SK-N-SH treated with all-trans-retinoic acid at 6 μM for 48 hours (cell line): ENCODE data around the gene KDM4C.

Source experiments
- ISL1 ChIP-seq: fragments of 250-450 bp; sonication (Bioruptor Pico); IDR thresholded peaks from 2 replicates; pipeline ENCODE4 v2.1.2; 2022; ENCODE audit warnings: mild to moderate bottlenecking, moderate library complexity
- SNAI2 ChIP-seq: fragments of 250-450 bp; sonication (Bioruptor Pico); IDR thresholded peaks from 2 replicates; pipeline ENCODE4 v1.5.0; 2020; ENCODE audit warnings: mild to moderate bottlenecking, moderate library complexity
- TCF4 ChIP-seq: fragments of 250-450 bp; sonication (Bioruptor Pico); IDR thresholded peaks from 2 replicates; pipeline ENCODE4 v1.8.0; 2021; ENCODE audit warnings: mild to moderate bottlenecking, moderate library complexity, borderline replicate concordance
- ZC3H10 ChIP-seq: fragments of 250-450 bp; sonication (Bioruptor Pico); IDR thresholded peaks from 2 replicates; pipeline ENCODE4 v1.5.1; 2021; ENCODE audit warnings: mild to moderate bottlenecking, moderate library complexity

- TF ChIP-seq TCF4 (CRISPR knock-in tag) (no peak), SNAI2 (CRISPR knock-in tag) (no peak), ISL1 (CRISPR knock-in tag) (no peak), ZC3H10 (CRISPR knock-in tag) (no peak)
Observed at GRCh38 chr9:6925836-6926235, 168.1 kb downstream of the KDM4C start.
